NOMO-1 treated with dmso at 0.1 percent for 144 hours (cell line): ENCODE data around the gene SNRPB2.

ENCODE experiments used
- DNase-seq: peaks from one replicate; lab custom pipeline; 2025; ENCODE audit not compliant: unreplicated experiment; lab: John Stamatoyannopoulos, UW

Gene SNRPB2

GRCh38 chr20:16729565-16730460 is at the start of gene SNRPB2:
TSS of gene SNRPB2 (plus strand) at chr20:16730026. CDS start at chr20:16731703, 1,677 bp downstream.
- peak; percentile 94 for DNase-seq

GRCh38 chr20:16684416-16684815 is 45.4 kb upstream of the SNRPB2 start:
- DNase-seq: no peak

GRCh38 chr20:16689906-16690305 is 39.9 kb upstream of the SNRPB2 start:
- no peak for DNase-seq

GRCh38 chr20:16691381-16691780 is 38.4 kb upstream of the SNRPB2 start:
- DNase-seq: no peak

- no peak for DNase-seq
Observed at GRCh38 chr20:16692009-16692408, 37.8 kb upstream of the SNRPB2 start.

GRCh38 chr20:16692442-16692841 is 37.4 kb upstream of the SNRPB2 start:
- no peak for DNase-seq

- no peak for DNase-seq
Observed at GRCh38 chr20:16693278-16693677, 36.5 kb upstream of the SNRPB2 start.

- no peak for DNase-seq
Observed at GRCh38 chr20:16694161-16694560, 35.7 kb upstream of the SNRPB2 start.

- no peak for DNase-seq
Observed at GRCh38 chr20:16695628-16696027, 34.2 kb upstream of the SNRPB2 start.

GRCh38 chr20:16699293-16699692 is 30.5 kb upstream of the SNRPB2 start:
- peak; percentile 51 for DNase-seq

GRCh38 chr20:16701296-16701695 is 28.5 kb upstream of the SNRPB2 start:
- DNase-seq: no peak

- DNase-seq: no peak
Observed at GRCh38 chr20:16703570-16703969, 26.3 kb upstream of the SNRPB2 start.

GRCh38 chr20:16707674-16708073 is 22.2 kb upstream of the SNRPB2 start:
- DNase-seq: peak; percentile 46

- no peak for DNase-seq
Observed at GRCh38 chr20:16708602-16709001, 21.2 kb upstream of the SNRPB2 start.

GRCh38 chr20:16709017-16709416 is 20.8 kb upstream of the SNRPB2 start:
- DNase-seq: peak; percentile 16

- DNase-seq: peak; percentile 44
Observed at GRCh38 chr20:16710781-16711180, 19.0 kb upstream of the SNRPB2 start.

GRCh38 chr20:16711661-16712258 is 18.1 kb upstream of the SNRPB2 start:
- peak; percentile 21 for DNase-seq

- DNase-seq: no peak
Observed at GRCh38 chr20:16712511-16712947, 17.3 kb upstream of the SNRPB2 start.

GRCh38 chr20:16713066-16713465 is 16.8 kb upstream of the SNRPB2 start:
- DNase-seq: no peak

- DNase-seq: no peak
Observed at GRCh38 chr20:16714242-16714641, 15.6 kb upstream of the SNRPB2 start.

- DNase-seq: no peak
Observed at GRCh38 chr20:16714751-16715150, 15.1 kb upstream of the SNRPB2 start.

GRCh38 chr20:16719421-16719820 is 10.4 kb upstream of the SNRPB2 start:
- DNase-seq: no peak
